IMR-90 (cell line): ENCODE measurements around the gene SOX6. TPM values are rescaled to one million over a fixed set of nuclear protein-coding genes. Genes with fewer than 3 reads are reported as not detected.

Experiments
- ATAC-seq: fragments of 200-7000 bp; cut with Tn5 transposase; 2 replicates; pipeline ENCODE4 v1.9.1; 2020; ENCODE audit warnings: low read depth, mild to moderate bottlenecking, moderate library complexity
- BruUV-seq: library from RNA; stranded (reverse); fragments of 400-500 nt; replicated peaks from 2 replicates; lab custom pipeline; 2021; lab: Mats Ljungman, UMichigan
- CTCF ChIA-PET: fragments of 300-600 bp; formaldehyde crosslinking; extraction: SDS; loops from one replicate; lab custom pipeline; 2021; ENCODE audit warnings: antibody characterized with exemption; lab: Yijun Ruan, JAX
- POLR2A ChIA-PET: fragments of 300-600 bp; sonication (Branson Sonifier 250); formaldehyde crosslinking; loops from one replicate; lab custom pipeline; 2022; ENCODE audit warnings: antibody characterized with exemption; ENCODE audit not compliant: unreplicated experiment; lab: Charles Lee
- DNase-seq: peaks from one replicate; pipeline ENCODE4 v3.0.0; 2013
- H2AFZ ChIP-seq: replicated peaks from 2 replicates; pipeline ENCODE3; 2013; ENCODE audit warnings: low read length, mild to moderate bottlenecking; ENCODE audit not compliant: poor library complexity
- H2AK5ac ChIP-seq: 2 replicates; pipeline ENCODE4 v1.6.1; 2013; ENCODE audit warnings: low read depth, low read length, inconsistent platforms
- H2AK9ac ChIP-seq: replicated peaks from 2 replicates; pipeline ENCODE3; 2013; ENCODE audit warnings: mild to moderate bottlenecking, low read depth, low read length, moderate library complexity; ENCODE audit not compliant: poor library complexity
- H2BK120ac ChIP-seq: 2 replicates; pipeline ENCODE4 v1.6.1; 2013; ENCODE audit warnings: low read depth, low read length, inconsistent platforms
- H2BK15ac ChIP-seq: 3 replicates; pipeline ENCODE4 v1.6.1; 2013; ENCODE audit warnings: low read depth, low read length, inconsistent platforms
- H2BK20ac ChIP-seq: 2 replicates; pipeline ENCODE4 v1.6.1; 2013; ENCODE audit warnings: low read depth, mild to moderate bottlenecking, inconsistent platforms, low read length, moderate library complexity
- H2BK5ac ChIP-seq: 2 replicates; pipeline ENCODE4 v1.6.1; 2013; ENCODE audit warnings: mild to moderate bottlenecking, low read depth, low read length, inconsistent platforms; ENCODE audit not compliant: poor library complexity, severe bottlenecking
- H3K14ac ChIP-seq: replicated peaks from 2 replicates; pipeline ENCODE4 v1.6.1; 2013; ENCODE audit warnings: low read depth, low read length, inconsistent platforms
- H3K18ac ChIP-seq: 2 replicates; pipeline ENCODE4 v1.6.1; 2013; ENCODE audit warnings: low read depth, low read length, control low read depth
- H3K23ac ChIP-seq: 2 replicates; pipeline ENCODE4 v1.6.1; 2013; ENCODE audit warnings: low read depth, low read length, inconsistent platforms
- H3K27ac ChIP-seq: 2 replicates; pipeline ENCODE4 v1.5.1; 2013; ENCODE audit warnings: mild to moderate bottlenecking, control low read depth, low read length; ENCODE audit not compliant: insufficient read depth
- H3K27me3 ChIP-seq: 2 replicates; pipeline ENCODE4 v1.6.1; 2013; ENCODE audit warnings: low read length; ENCODE audit not compliant: control insufficient read depth, insufficient read depth
- H3K36me3 ChIP-seq: 2 replicates; pipeline ENCODE4 v1.6.1; 2013; ENCODE audit warnings: low read length, mixed read lengths; ENCODE audit not compliant: control insufficient read depth, insufficient read depth
- H3K4ac ChIP-seq: 2 replicates; pipeline ENCODE4 v1.6.1; 2013; ENCODE audit warnings: low read depth, low read length, inconsistent platforms
- H3K4me1 ChIP-seq: 2 replicates; pipeline ENCODE4 v1.6.1; 2013; ENCODE audit warnings: low read length, mixed read lengths; ENCODE audit not compliant: control insufficient read depth, insufficient read depth
- H3K4me2 ChIP-seq: 2 replicates; pipeline ENCODE4 v1.6.1; 2013; ENCODE audit warnings: low read depth, mild to moderate bottlenecking, control low read depth, low read length, moderate library complexity
- H3K4me3 ChIP-seq: 2 replicates; pipeline ENCODE4 v1.5.1; 2013; ENCODE audit warnings: low read depth, mild to moderate bottlenecking, control low read depth, low read length, moderate library complexity; ENCODE audit not compliant: insufficient read depth
- H3K56ac ChIP-seq: 2 replicates; pipeline ENCODE4 v1.6.1; 2013; ENCODE audit warnings: low read length, inconsistent platforms; ENCODE audit not compliant: insufficient read depth; ENCODE audit errors: extremely low read depth
- H3K79me1 ChIP-seq, 2 experiments: 2 replicates each; pipeline ENCODE4 v1.6.1; 2013; ENCODE audit warnings: low read length in 2 of 2, inconsistent platforms in 1 of 2, low read depth in 1 of 2
- H3K9ac ChIP-seq: 2 replicates; pipeline ENCODE4 v1.6.1; 2013; ENCODE audit warnings: low read depth, low read length, control low read depth
- H3K9me1 ChIP-seq: 2 replicates; pipeline ENCODE4 v1.6.1; 2013; ENCODE audit warnings: low read length, inconsistent platforms; ENCODE audit not compliant: insufficient read depth
- H3K9me3 ChIP-seq: 2 replicates; pipeline ENCODE4 v1.6.1; 2013; ENCODE audit warnings: low read length; ENCODE audit not compliant: control insufficient read depth, insufficient read depth
- H4K20me1 ChIP-seq: 2 replicates; pipeline ENCODE4 v1.6.1; 2013; ENCODE audit warnings: low read length, inconsistent platforms; ENCODE audit not compliant: insufficient read depth
- H4K5ac ChIP-seq: 2 replicates; pipeline ENCODE4 v1.6.1; 2013; ENCODE audit warnings: mild to moderate bottlenecking, low read depth, low read length, control low read depth
- H4K8ac ChIP-seq, 2 experiments: 2 replicates each; pipeline ENCODE4 v1.6.1; 2013; ENCODE audit warnings: low read depth in 2 of 2, low read length in 2 of 2, control low read depth in 1 of 2, inconsistent platforms in 1 of 2
- H4K91ac ChIP-seq: 2 replicates; pipeline ENCODE4 v1.6.1; 2013; ENCODE audit warnings: low read depth, low read length, inconsistent platforms; ENCODE audit not compliant: insufficient read depth
- BHLHE40 ChIP-seq: fragments of 150-350 bp; IDR thresholded peaks from 2 replicates; pipeline ENCODE4 v1.6.1; 2016; ENCODE audit warnings: mild to moderate bottlenecking, low read depth, low read length
- CEBPB ChIP-seq: IDR thresholded peaks from 2 replicates; pipeline ENCODE4 v1.6.1; 2012; ENCODE audit warnings: low read depth, low read length, improper control_type of control experiment
- CHD1 ChIP-seq: IDR thresholded peaks from 2 replicates; pipeline ENCODE4 v1.6.1; 2012; ENCODE audit warnings: low read depth, low read length, improper control_type of control experiment
- CTCF ChIP-seq: conservative IDR thresholded peaks from 2 replicates; pipeline ENCODE4 v1.5.1; 2012; ENCODE audit warnings: mild to moderate bottlenecking, low read depth, low read length, improper control_type of control experiment
- ELK1 ChIP-seq: fragments of 150-350 bp; IDR thresholded peaks from 2 replicates; pipeline ENCODE4 v1.6.1; 2016; ENCODE audit warnings: low read depth, mild to moderate bottlenecking, low read length, moderate library complexity, borderline replicate concordance
- FOS ChIP-seq: fragments of 150-350 bp; IDR thresholded peaks from 2 replicates; pipeline ENCODE4 v1.6.1; 2016; ENCODE audit warnings: low read depth, low read length
- MAFK ChIP-seq: IDR thresholded peaks from 2 replicates; pipeline ENCODE4 v1.6.1; 2012; ENCODE audit warnings: low read depth, low read length, improper control_type of control experiment
- MAZ ChIP-seq: IDR thresholded peaks from 2 replicates; pipeline ENCODE4 v1.6.1; 2012; ENCODE audit warnings: low read depth, mild to moderate bottlenecking, low read length, improper control_type of control experiment, moderate library complexity, borderline replicate concordance
- MXI1 ChIP-seq: IDR thresholded peaks from 2 replicates; pipeline ENCODE4 v1.6.1; 2012; ENCODE audit warnings: low read depth, mild to moderate bottlenecking, low read length, moderate library complexity, borderline replicate concordance
- NFE2L2 ChIP-seq: fragments of 150-350 bp; IDR thresholded peaks from 2 replicates; pipeline ENCODE4 v1.6.1; 2016; ENCODE audit warnings: low read depth, mild to moderate bottlenecking, low read length
- POLR2A ChIP-seq: IDR thresholded peaks from 2 replicates; pipeline ENCODE4 v1.6.1; 2012; ENCODE audit warnings: mild to moderate bottlenecking, low read depth, low read length
- RAD21 ChIP-seq: IDR thresholded peaks from 2 replicates; pipeline ENCODE4 v1.6.1; 2012; ENCODE audit warnings: low read length, improper control_type of control experiment
- RCOR1 ChIP-seq: IDR thresholded peaks from 2 replicates; pipeline ENCODE4 v1.6.1; 2012; ENCODE audit warnings: mild to moderate bottlenecking, low read length, improper control_type of control experiment; ENCODE audit not compliant: insufficient replicate concordance
- RFX5 ChIP-seq: IDR thresholded peaks from 2 replicates; pipeline ENCODE4 v1.8.0; 2012; ENCODE audit warnings: low read depth, mild to moderate bottlenecking, low read length, moderate library complexity
- SMC3 ChIP-seq: fragments of 150-350 bp; IDR thresholded peaks from 2 replicates; pipeline ENCODE4 v1.6.1; 2016; ENCODE audit warnings: low read depth, mild to moderate bottlenecking, antibody characterized with exemption, low read length, moderate library complexity
- USF2 ChIP-seq: fragments of 150-350 bp; IDR thresholded peaks from 2 replicates; pipeline ENCODE4 v1.6.1; 2017; ENCODE audit warnings: mild to moderate bottlenecking, antibody characterized with exemption, low read length, low read depth
- WGBS, 2 experiments: methylation state at CpG; one replicate each; pipeline versions ENCODE4 v1.1.5 to v1.1.7; 2013; ENCODE audit warnings: missing lambda C conversion rate in 2 of 2; ENCODE audit not compliant: insufficient read length in 1 of 2; ENCODE audit errors: extremely low coverage in 2 of 2; 5-methylcytosine and 5-hydroxymethylcytosine counted together
- dilution Hi-C: fragments of 300-500 bp; cut with HindIII; formaldehyde crosslinking; loops from one replicate; pipeline ENCODE4 v1.14.3; 2018; ENCODE audit warnings: low sequenced_read_pairs; ENCODE audit not compliant: unreplicated experiment
- in situ Hi-C: fragments of 300-500 bp; cut with MboI; formaldehyde crosslinking; loops from 3 replicates; pipeline ENCODE4 v1.14.3; 2019; ENCODE audit warnings: low sequenced_read_pairs, inconsistent platforms, mixed read lengths
- intact Hi-C: fragments of 100-400 bp; cut with micrococcal nuclease; formaldehyde crosslinking; loops from 2 replicates; pipeline ENCODE4 v1.10.0; 2022
- polyA plus RNA-seq, 3 experiments: library from polyadenylated mRNA; depleted of rRNA; stranded (reverse); fragments of >200 nt; gene quantifications; 2 replicates each; pipeline ENCODE4 v1.2.3, GENCODE V29; 2012; ENCODE audit warnings: low replicate concordance in 1 of 3
- total RNA-seq: library from RNA; depleted of rRNA; stranded (reverse); fragments of >200 nt; gene quantifications from 2 replicates; pipeline ENCODE4 v1.2.3, GENCODE V29; 2012

SOX6 gene
- total and polyA plus RNA-seq, 2 of the 4 experiments (the other 2 are of a cell fraction), result 1.7 to 7.7 TPM

- TF ChIP-seq POLR2A (no peak), BHLHE40 (no peak), ELK1 (no peak), USF2 (no peak), SMC3 (no peak), RAD21 (no peak), NFE2L2 (no peak), CEBPB (no peak), MAZ (no peak), CHD1 (no peak), CTCF (no peak), RCOR1 (no peak), RFX5 (no peak), MAFK (no peak), MXI1 (no peak), FOS (no peak)
- H3K79me1 ChIP-seq, result no peaks in the 10 kb centered on the region
- no peak overlapping the region for H2BK5ac ChIP-seq
- H3K4ac ChIP-seq, result no peak overlapping the region
- no peaks in the 10 kb centered on the region for H3K9me3 ChIP-seq
- intact Hi-C loops (no loop called here), dilution Hi-C loops (no loop called here), in situ Hi-C loops (no loop called here)
- no peak overlapping the region for H3K23ac ChIP-seq
- no peak overlapping the region for H2AFZ ChIP-seq
- H3K27ac ChIP-seq, result no peak overlapping the region
- no peak overlapping the region for H2BK15ac ChIP-seq
- H2BK120ac ChIP-seq, result no peak overlapping the region
- ChIA-PET POLR2A (no interaction called here), CTCF (no interaction called here)
- H2AK9ac ChIP-seq, result no peak overlapping the region
- no peaks in the 10 kb centered on the region for H3K4me1 ChIP-seq
- DNase-seq (no peak), ATAC-seq (no peak)
- no peak overlapping the region for H3K4me3 ChIP-seq
- H4K8ac ChIP-seq, result no peak overlapping the region
- no peak overlapping the region for H2AK5ac ChIP-seq
- H3K9ac ChIP-seq, result no peak overlapping the region
- H4K5ac ChIP-seq, result no peak overlapping the region
- H3K4me2 ChIP-seq, result no peak overlapping the region
- no TSS peak for BruUV-seq
- H3K18ac ChIP-seq, result no peak overlapping the region
- no peaks in the 10 kb centered on the region for H3K36me3 ChIP-seq
- WGBS, 2 experiments, result no CpG with 5 or more reads among the region's 1 CpG
- H3K27me3 ChIP-seq, result no peaks in the 10 kb centered on the region
- no peak overlapping the region for H2BK20ac ChIP-seq
- H3K9me1 ChIP-seq, result no peaks in the 10 kb centered on the region
- no peak overlapping the region for H3K56ac ChIP-seq
- H3K14ac ChIP-seq, result no peak overlapping the region
- H4K91ac ChIP-seq, result no peak overlapping the region
- no peaks in the 10 kb centered on the region for H4K20me1 ChIP-seq
Measured at GRCh38 chr11:16225623-16226022, 130.7 kb downstream of the SOX6 start.
